HG03378 (cell line): ENCODE results near the gene CDCP1.
A peak's percentile ranks its signal among the peaks of the same experiment; 100 is the strongest.
"Not testable (repeated sequence)": the region's sequence is repeated elsewhere in the genome, so short reads cannot be mapped to it uniquely, and the experiment has no call there.

Experiments
- ATAC-seq: cut with Tn5 transposase; IDR thresholded peaks from one replicate; pipeline ENCODE4 v1.9.1; 2021; ENCODE audit warnings: mild to moderate bottlenecking, moderate library complexity; ENCODE audit not compliant: unreplicated experiment

CDCP1 gene

DNA sequence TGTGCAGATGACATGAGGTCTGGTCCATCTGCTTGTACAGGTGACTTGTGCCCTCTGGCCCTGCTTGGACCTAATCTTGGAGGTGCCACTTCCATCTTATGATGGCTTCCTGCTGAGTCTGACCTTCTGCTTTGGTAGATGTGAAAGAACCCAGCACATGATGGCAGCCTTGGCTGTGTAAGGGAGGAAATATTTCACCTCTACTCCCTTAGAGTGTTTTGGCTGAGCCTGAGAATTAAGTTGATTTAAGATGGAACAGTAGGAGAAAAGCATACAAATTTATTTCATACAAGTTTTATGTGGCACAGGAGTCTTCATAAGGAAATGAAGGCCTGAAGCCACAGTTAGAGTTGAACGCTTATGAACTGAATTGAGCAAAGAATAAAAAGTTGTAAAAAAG, 27.6 kb upstream of the CDCP1 start:
- ATAC-seq, result no peak

DNA sequence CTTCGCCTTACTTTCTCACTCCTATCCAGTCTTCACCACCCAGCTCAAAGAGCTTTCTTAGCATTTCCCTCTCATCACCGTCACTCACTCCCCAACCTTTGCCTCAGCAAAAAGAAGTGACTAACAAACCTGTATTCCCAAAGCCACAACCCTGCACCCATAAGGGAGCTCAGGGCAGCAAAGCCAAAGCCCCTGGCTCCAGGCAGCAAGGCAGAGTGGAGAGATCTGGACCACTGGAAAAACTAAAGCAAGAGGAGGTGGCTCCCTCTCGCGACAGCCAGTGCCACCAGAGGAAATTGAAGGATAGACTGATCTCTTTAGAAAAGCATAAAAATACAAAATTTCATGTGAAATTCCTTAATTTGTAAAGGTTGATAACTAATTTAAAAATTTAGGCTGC, 25.1 kb upstream of the CDCP1 start:
- ATAC-seq, result no peak

DNA sequence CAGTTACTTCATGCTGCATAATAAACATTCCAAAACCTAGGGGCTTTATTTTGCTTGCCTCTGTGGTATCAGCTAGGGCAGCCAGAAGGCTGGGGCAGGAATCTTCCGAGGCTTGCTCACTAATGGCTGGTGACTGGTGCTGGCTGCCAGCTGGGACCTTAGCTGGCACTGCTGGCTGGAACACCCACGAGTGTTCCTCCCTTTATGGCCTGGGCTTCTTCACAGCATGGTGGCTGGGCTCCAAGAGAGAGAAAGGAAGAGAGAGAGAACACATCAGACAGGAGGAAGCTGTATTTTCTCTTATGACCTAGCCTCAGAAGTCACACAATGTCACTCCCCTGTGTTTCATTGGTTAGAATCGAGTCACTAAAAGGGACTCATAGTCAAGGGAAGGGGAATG, 23.9 kb upstream of the CDCP1 start:
- ATAC-seq, result no peak

- no peak for ATAC-seq
Observed at GRCh38 chr3:45169125-45169904, 23.1 kb upstream of the CDCP1 start.

GRCh38 chr3:45168451-45168850, 22.3 kb upstream of the CDCP1 start:
- no peak for ATAC-seq

DNA sequence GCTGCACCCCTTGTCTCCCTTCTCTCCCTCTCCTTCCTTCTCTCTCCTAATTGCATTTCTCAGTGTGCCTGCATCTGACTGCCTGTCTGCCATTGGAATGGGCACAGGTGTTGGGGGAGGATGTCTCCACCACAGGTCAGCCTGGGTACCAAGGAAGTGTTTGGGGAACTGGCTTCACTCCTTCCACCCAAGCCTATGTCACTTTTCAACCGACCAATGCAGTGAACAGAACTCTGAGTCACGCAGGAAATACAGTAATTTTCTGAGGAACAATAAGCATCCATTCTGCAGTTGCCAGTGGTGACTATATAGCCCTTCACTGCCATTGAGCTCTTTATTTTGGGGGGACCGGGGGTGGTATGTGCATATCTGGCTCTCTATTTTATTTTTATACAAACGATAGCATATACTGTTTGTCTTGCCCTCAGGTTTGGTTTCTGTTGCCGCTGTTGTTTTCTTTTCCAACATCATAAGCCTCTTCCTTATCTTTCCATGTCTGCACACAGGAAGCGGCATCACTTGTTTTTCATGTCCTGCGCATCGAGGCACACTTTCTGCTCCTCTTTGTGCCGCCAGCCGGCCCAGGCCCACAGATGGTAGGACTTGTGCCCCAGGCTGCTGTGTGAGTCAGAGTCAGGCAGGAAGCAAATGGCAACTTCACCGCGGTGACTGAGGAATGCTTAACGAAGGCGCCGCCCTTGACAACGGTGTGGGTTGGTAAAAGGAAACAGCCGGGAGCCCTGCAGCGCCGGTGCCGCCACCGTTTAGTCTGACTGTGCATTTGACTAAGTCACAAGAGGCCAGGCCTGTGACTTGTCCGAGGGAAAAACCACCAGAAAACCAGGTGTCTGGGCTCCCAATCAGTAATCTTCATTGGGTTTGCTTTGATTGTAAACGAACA, 21.1 kb upstream of the CDCP1 start:
- ATAC-seq, result peak; percentile 69

DNA sequence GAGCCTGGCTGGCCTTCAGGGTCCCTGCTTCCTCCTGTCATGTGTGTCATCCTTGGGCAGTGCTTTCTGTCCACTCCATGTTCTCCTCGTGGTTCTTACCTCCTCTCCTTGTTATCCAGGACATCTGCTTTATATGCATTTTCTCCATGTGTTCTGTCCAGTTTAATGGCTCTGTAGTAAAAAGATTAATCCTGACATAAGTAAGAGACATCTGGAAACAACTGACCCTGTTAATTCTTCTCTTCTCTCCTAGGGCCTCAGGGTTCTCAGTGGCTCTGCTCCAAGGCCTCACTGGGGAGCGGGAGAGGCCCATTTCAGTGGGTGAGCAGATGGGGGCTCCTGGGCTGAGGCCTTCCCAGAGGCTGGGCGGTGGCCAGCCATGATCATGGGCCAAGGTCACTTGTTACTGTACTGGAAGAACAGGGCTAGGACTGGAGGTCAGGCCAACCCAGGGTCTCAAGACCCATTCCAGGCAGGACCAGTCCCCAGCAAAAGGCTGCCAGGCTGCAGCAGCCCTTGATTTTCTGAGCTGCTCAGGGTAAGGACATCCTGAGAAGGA, 20.2 kb upstream of the CDCP1 start:
- ATAC-seq, result no peak

DNA sequence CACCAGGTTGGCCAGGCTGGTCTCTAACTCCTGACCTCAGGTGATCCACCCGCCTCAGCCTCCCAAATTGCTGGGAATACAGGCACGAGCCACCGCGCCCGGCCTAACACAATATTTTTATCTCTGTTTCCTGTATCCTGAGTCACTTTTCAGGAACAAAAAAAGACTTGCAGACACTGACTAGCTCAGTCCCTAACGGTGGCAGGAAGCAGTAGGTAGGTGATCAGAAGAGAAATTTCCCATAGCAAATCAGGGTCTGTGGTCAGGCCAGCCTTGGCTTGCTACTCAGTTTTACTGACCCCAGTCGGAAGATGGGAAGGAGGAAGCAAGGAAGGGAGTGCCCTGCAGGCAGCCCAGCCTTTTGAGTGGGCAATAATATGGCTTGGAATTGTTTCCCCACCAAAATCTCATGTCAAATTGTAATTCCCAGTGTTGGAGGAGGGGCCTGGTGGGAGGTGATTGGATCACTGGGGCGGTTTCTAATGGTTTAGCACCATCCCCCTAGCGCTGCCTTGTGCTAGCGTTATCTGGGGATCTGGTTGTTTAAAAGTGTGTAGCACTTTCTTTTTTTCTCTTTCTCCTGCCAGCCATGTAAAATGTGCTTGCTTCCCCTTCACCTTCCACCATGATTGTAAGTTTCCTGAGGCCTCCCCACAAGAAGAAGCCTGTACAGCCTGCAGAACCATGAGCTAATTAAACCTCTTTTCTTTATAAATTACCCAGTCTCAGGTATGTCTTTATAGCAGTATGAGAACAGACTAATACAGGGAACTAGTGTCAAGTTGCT, 19.5 kb upstream of the CDCP1 start:
- ATAC-seq, result no peak

- ATAC-seq, result no peak
Observed at GRCh38 chr3:45164056-45164455, 17.9 kb upstream of the CDCP1 start.

DNA sequence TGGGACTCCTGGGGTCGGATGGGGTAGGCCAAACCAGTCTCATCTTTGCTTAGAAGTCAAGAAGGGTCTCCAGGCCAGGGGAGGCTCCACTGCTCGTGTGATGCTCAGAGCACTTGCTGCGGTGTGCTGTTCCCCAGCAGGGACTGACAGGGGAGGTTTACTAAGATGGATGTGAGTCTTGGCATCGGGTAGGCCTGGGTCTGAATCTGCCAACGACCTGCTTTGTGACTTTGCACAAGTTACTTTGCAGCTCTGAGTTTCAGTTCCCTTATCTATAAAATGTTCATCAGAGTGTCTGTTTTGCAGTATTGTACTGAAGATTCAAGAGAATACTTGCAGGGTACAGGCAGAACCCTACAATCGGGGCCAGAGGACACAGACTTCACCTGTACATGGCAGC, 17.3 kb upstream of the CDCP1 start:
- peak; percentile 44 for ATAC-seq

- no peak for ATAC-seq
Observed at GRCh38 chr3:45154641-45155147, 8.5 kb upstream of the CDCP1 start.

GRCh38 chr3:45153658-45154437, 7.7 kb upstream of the CDCP1 start:
- ATAC-seq, result no peak

DNA sequence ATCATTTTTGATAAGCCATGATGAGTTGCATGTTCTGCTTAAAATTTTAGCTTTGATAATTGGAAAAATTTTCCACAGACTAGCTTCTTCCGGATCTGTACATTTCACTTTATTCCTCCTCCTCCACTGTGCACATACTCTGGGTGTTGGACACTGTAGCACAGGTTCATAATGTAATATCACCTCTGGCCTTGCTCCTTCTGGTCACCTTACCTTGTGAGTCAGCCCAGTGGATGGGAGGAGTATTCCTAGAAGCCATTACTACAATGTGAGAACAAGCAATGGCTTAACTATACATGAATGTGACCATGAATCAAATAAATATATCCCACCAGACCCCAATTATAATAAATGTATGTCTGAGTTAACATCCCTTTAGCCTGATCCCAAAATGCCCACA, 6.1 kb upstream of the CDCP1 start:
- ATAC-seq, result no peak

GRCh38 chr3:45151100-45151499, 4.9 kb upstream of the CDCP1 start:
- ATAC-seq, result no peak

DNA sequence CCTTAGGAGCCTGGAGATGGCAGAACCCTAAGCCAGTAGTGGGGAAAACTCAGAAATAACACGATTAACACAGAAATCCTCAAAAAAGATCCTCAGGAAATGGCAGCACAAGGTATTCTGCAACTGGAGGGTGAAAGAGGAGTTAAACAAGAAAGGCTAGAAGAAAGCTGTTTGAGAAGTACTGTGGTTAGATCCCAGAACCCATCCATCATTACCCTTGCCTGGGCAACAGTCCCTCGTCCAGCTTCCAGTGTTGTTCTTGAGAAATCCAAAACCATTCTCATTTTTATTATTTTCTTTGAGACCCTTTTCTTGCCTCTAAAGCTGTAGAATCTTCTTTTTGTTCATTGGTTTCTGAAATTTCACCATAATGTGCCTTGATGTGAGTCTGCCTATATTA, 2.7 kb upstream of the CDCP1 start:
- ATAC-seq, result no peak

DNA sequence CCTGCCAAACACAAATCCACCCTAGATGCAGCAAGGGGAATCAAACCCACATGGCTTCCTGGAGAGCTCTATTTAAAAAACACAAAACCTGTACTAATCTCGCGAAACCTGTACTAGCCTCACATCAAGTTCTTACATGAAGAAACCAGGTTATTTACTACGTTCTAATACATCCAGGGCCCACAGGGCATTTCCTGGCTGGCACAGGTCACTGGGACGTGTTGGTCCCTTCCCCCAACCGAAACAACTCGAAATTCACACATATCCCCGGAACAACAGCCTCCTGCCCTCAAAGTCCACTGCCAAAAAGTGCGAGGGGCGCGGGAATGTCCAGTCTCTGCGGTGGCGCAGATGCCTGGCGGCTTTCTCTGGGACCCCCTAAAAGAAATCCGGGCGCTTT, 955 bp downstream of the CDCP1 start:
- no peak for ATAC-seq

GRCh38 chr3:45143673-45144671, 2.2 kb downstream of the CDCP1 start:
- no peak for ATAC-seq

DNA sequence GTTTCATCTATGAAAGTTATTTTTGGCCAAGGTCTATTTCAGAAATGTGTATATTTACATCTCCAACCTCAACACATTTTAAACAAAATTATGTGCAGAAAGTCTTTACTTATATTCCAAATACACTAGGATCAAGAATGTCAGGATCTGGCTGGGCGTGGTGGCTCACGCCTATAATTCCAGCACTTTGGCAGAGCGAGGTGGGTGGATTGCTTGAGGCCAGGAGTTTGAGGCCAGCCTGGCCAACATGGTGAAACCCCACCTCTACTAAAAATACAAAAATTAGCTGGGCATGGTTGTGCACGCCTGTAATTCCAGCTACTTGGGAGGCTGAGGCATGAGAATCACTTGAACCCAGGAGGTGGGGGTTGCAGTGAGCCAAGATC, 5.4 kb downstream of the CDCP1 start:
- not testable (repeated sequence) for ATAC-seq
